ENCODE data around the gene SOX8. TPM values are rescaled to one million over a fixed set of nuclear protein-coding genes. Genes with fewer than 3 reads are reported as not detected.

SOX8 gene
- total RNA-seq, 2 experiments from 2014 or later = 2.0 to 2.6 TPM

Other genes with a start within 250 kb of the SOX8 start
- 10 to 100 TPM; 31.8 to 32.2 TPM for gene CIAO3, start 240.8 kb upstream of the SOX8 start, total RNA-seq
- not detected for gene MSLN, start 221.0 kb upstream of the SOX8 start, total RNA-seq
- 10 to 100 TPM; 13.7 to 15.5 TPM for gene RPUSD1, start 193.4 kb upstream of the SOX8 start, total RNA-seq
- 100 to 1,000 TPM; 101 to 102 TPM for gene CHTF18, start 193.2 kb upstream of the SOX8 start, total RNA-seq
- not detected for gene GNG13, start 181.0 kb upstream of the SOX8 start, total RNA-seq
- 10 to 100 TPM; 14.4 to 15.4 TPM for gene LMF1, start 10.8 kb upstream of the SOX8 start, total RNA-seq
- gene SSTR5, start 91.0 kb downstream of the SOX8 start, total RNA-seq = not detected
- gene C1QTNF8, start 114.5 kb downstream of the SOX8 start, total RNA-seq = not detected
- gene CACNA1H, start 171.3 kb downstream of the SOX8 start, total RNA-seq = under 1 TPM; 0.26 to 0.61 TPM
- gene TPSG1, start 243.5 kb downstream of the SOX8 start, total RNA-seq = not detected
- gene TPSB2, start 248.4 kb downstream of the SOX8 start, total RNA-seq = not detected